Measurements from ENCODE around the gene GSK3B.
"Not testable (repeated sequence)": the region's sequence is repeated elsewhere in the genome, so short reads cannot be mapped to it uniquely, and the experiment has no call there.

GSK3B gene

GRCh38 chr3:119934249-119934648 is 160.0 kb downstream of the GSK3B start:
- no peak for DNase-seq (ENCODE audit: low spot score)

GRCh38 chr3:119933207-119933606 is 161.0 kb downstream of the GSK3B start:
- no peak for DNase-seq (ENCODE audit: low spot score)

DNA sequence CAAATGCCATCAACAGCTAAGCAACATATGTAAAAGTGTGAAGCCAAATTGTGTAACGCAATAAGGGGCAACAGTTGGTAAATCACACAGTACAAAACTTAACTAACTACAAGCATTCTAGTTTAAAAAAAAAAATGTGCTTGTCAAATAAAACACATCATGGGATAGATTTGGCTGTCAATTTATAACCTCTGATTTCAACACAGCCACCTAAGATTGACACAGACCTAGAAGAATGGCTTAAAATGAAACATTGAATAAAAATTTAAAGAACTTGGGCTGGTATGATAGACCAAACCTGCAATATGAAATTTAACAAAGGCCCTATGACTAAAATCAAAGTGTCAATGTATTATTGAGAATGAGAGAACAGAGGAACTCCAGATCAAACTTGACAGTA is 164.0 kb downstream of the GSK3B start:
- no peak for DNase-seq (ENCODE audit: low spot score)

GRCh38 chr3:119927190-119927589 is 167.1 kb downstream of the GSK3B start:
- no peak for DNase-seq (ENCODE audit: low spot score)

DNA sequence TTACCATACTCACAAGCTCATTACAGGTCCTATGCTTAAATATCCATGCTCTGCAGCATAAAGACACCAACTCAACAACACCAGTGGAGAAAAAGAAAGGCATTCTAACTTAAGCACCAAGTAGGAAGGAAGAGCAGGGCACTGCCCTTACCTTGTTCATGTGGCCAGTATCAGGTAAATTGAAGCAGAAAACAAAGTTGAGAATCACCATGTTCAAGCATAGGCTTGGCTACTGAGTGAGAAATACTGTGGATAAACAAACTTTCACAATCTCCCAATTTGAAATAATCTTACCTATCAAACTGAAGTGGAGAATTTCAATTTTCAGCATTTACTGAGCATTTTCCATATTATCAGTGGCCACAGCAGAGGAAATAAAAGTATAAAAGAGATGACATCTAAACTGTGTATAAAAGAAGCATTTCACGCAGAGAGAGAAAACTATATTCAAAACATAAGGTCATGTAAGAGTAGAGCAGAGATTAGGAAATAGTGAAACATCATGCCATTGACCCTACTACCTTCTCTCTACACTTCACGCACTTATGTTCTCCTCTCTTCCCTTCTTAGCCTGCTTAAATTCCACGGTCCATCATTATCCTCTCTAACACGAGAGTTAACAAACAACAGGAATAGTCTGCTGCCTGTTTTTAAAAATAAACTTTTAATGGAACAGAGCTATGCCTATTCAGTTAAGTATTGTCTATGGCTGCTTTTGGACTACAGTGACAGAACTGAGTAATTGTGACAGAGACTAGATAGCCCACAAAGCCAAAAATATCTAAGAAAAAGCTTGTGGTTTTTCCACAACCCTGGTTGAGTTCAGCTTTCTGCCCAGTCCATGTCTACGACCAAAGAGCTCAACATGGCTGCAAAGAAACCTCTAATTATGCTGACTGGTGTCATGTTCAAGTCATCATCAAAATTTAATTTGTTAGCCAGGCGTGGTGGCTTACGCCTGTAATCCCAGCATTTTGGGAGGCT is 169.8 kb downstream of the GSK3B start:
- DNase-seq (ENCODE audit: low spot score): no peak

- DNase-seq (ENCODE audit: low spot score): no peak
These were observed 175.0 kb downstream of the GSK3B start for GRCh38 chr3:119918992-119919933.

GRCh38 chr3:119913021-119913420 is 181.2 kb downstream of the GSK3B start:
- no peak for DNase-seq (ENCODE audit: low spot score)

GRCh38 chr3:119912220-119912619 is 182.0 kb downstream of the GSK3B start:
- no peak for DNase-seq (ENCODE audit: low spot score)

DNA sequence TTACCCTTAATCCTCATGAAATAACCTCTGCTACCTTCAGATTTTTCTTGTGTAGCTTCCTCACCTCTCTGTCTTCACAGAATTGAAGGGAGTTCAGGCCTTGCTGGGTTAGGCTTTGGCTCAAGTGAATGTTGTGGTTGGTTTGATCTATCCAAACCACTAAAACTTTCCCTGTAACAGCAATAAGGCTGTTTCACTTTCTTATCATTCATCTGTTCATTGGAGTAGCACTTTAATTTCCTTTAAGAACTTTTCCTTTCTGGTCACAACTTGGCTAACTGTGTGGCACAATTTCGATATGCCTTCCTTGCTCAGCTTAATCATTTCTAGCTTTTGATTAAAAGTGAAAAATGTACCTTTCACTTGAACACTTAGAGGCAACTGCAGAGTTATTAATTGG is 182.5 kb downstream of the GSK3B start:
- no peak for DNase-seq (ENCODE audit: low spot score)

DNA sequence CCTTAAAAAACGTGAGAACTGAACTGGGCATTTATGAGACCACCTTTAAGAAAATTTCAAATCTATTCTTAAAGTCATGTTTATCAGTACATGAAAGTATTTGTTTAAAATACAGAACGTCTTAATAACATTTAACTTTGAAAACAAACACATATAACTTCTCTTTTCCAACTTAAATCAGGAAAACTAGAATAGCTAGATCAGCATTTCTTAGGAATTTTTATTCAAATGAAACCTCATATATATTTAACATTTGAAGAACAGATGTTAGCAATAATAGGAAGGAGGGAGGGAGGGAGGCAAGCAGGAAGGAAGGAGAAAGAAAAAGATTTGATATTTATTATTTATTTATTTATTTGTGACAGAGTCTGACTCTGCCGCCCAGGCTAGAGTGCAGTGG is 192.2 kb downstream of the GSK3B start:
- DNase-seq (ENCODE audit: low spot score): no peak

DNA sequence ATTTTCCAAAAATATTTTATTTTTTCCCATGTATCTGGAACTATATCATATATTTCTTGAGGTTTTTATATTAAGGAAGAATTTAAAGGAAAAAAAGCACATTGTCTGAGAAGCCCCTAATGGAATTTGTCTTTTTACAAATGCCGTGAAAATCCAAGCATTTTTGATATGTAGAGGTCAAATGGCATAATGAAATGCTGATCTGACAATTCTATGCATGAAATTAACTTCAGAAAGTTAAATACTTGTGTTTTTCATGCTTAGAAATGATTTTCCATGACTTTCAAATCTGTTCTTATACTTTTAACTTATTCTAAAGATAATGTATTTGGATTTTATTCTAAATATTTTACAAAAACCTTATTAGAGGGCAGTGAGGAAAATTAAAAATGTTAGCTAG is 193.1 kb downstream of the GSK3B start:
- DNase-seq (ENCODE audit: low spot score): no peak

- DNase-seq (ENCODE audit: low spot score): no peak
These were observed 195.1 kb downstream of the GSK3B start for GRCh38 chr3:119899192-119899511.

DNA sequence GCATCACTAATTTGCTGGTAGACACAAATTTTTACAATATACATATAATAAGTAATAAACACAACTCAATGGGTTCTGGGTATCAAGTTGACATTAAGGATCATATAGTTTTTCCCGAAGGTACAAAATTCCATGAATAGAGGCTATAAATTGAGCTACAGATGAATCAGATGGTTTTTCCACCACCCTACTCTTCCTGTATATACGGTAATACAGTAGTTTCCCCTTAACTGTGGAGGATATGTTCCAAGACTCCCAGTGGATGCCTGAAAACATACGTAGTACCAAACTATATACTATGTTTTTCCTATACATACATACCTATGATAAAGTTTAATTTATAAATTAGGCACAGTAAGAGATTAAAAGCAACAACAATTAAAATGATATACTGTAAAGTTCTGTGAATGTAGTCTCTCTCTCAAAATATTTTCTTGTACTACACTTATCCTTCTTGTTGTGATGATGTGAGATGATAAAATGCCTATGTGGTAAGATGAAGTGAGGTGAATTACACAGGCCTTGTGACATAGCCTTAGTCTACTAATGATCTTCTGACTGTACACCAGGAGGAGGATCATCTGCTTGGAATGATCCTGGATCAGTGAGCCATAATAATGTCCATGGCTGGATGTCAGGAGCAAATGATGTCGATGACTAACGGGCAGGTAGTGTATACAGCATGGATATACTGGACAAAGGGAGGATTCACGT is 195.6 kb downstream of the GSK3B start:
- no peak for DNase-seq (ENCODE audit: low spot score)

GRCh38 chr3:119894195-119894594 is 200.1 kb downstream of the GSK3B start:
- DNase-seq (ENCODE audit: low spot score): no peak

- no peak for DNase-seq (ENCODE audit: low spot score)
These were observed 200.5 kb downstream of the GSK3B start for GRCh38 chr3:119893769-119894168.

DNA sequence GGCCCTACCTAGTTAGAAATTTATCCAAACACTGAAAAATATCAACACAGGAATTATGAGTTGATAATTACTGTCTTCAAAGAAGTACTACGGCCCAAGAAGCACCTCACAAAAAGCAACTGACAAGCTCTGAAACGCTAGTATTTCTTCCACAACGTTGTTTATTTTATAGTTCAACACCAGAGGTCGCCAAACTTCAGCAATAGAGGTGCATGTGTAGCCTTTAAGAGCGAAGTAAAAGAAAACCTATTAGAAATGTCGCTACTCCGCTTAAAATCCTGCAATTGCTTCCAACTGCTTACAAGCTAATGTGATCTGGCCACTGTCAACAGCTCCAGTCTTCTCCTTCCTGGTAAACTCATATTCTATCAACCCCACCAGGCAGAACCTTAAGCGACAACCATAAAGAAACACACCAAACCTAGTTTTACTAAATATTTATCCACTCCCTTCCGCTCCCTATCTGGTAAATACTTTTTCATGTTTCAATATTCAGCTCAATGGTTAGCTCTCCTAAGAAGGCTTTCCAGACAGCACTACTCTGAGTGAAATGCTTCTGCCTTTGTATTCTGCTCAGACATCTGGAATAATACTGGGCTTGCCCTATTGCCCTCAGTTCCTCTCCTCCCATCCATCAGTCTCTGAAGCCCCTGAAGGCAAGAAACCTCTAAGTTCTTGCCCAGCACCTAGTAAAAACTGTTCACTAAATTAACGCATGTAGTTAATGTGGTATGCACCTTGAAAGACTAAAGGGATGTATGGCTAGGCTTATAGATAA is 202.1 kb downstream of the GSK3B start:
- DNase-seq (ENCODE audit: low spot score): no peak

GRCh38 chr3:119888681-119889080 is 205.6 kb downstream of the GSK3B start:
- not testable (repeated sequence) for DNase-seq (ENCODE audit: low spot score)

- DNase-seq (ENCODE audit: low spot score): no peak
These were observed 208.3 kb downstream of the GSK3B start for GRCh38 chr3:119885746-119886530.

DNA sequence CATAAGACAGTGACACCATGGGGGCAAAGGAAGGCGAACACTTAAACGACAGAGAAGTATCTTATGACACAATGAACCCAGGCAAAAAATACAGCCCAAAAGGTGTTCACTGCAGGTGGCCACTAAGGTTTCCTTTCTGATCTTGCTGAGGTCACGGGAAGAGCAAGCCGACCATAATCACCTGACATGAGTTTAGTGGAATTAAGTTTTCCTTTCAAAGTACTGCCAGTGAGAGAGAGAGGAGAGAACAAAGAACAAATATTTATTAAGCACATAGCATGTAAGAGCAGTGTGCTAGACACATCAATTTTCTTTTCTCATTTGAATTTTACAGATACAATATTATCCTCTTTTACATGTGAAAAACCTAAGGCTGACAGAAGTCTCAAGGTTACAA is 210.1 kb downstream of the GSK3B start:
- no peak for DNase-seq (ENCODE audit: low spot score)

- DNase-seq (ENCODE audit: low spot score): no peak
These were observed 210.6 kb downstream of the GSK3B start for GRCh38 chr3:119883461-119884160.

All from left forelimb (tissue), 1 donor.